GF-D8 (cell line): ENCODE measurements around the gene ACBD6.
A peak's percentile ranks its signal among the peaks of the same experiment; 100 is the strongest.
"Not testable (repeated sequence)": the region's sequence is repeated elsewhere in the genome, so short reads cannot be mapped to it uniquely, and the experiment has no call there.

Experiments used
- DNase-seq: peaks from one replicate; lab custom pipeline; 2025; lab: John Stamatoyannopoulos, UW

ACBD6 gene

DNA sequence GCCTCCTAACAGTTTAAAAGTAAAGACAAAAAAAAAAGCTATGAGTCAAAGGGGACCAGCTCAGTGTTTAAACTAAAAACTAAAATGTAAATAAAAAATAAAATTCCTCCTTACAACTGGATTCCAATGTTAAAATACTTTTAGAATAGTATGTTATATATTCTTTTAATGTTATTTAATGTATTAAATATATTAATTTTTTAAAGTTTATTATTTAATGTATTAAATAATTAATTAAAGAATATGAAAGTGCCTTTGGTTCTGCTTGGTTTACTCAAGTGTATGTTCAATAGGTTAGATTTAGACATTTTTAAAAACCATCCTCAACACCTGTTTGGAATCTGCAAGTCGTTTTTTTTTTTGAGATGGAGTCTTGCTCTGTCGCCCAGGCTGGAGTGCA is 13.1 kb downstream of the ACBD6 start:
- no peak for DNase-seq

DNA sequence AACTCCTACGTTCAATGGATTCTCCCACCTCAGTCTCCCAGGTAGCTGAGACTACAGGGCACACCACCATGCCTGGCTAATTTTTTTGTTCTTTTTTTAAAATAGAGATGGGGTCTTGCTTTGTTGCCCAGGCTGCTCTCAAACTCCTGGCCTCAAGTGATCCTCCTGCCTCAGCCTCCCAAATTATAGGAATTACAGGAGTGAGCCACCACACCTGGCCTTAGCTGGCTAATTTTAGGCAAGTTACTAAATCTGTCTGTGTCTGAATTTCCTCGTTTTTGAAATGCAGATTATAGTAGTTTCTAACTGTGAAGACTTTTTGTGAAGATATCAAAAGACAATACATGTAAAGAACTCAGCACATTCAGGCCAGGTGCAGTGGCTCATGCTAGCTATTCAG is 13.7 kb downstream of the ACBD6 start:
- DNase-seq, result no peak

DNA sequence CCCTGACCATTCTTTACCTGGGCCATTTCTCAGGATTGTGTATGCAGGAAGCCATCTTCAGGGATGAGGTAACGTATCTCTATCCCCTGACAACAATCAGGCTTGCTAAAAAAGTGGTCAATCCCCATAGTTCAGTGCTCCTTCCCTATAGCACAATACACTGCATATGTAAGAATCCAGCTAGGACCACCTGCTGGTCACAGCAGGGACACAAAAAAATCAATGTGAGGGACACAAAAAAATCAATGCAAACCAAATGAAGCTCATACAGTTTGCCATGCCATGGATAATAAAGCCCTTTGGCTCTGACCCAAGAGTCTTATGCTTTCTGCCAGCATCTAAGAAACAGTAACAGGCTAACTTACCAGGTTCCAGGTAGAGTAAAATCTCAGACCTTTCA is 16.3 kb downstream of the ACBD6 start:
- no peak for DNase-seq

DNA sequence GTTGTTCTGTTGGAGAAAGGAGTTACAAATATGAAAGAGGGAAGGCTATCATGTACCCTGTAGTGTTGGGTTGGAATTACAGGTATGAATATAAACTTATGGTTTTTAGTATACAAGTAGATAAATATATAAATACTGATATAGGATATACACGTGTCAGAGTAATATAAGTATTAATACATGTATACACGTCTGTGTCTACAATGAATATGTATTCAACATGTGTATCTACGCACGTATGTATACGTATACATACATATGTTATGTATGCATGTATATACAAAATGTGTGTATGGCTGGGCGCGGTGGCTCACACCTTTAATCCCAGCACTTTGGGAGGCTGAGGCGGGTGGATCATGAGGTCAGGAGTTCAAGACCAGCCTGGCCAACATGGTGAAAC is 17.9 kb downstream of the ACBD6 start:
- DNase-seq, result no peak

DNA sequence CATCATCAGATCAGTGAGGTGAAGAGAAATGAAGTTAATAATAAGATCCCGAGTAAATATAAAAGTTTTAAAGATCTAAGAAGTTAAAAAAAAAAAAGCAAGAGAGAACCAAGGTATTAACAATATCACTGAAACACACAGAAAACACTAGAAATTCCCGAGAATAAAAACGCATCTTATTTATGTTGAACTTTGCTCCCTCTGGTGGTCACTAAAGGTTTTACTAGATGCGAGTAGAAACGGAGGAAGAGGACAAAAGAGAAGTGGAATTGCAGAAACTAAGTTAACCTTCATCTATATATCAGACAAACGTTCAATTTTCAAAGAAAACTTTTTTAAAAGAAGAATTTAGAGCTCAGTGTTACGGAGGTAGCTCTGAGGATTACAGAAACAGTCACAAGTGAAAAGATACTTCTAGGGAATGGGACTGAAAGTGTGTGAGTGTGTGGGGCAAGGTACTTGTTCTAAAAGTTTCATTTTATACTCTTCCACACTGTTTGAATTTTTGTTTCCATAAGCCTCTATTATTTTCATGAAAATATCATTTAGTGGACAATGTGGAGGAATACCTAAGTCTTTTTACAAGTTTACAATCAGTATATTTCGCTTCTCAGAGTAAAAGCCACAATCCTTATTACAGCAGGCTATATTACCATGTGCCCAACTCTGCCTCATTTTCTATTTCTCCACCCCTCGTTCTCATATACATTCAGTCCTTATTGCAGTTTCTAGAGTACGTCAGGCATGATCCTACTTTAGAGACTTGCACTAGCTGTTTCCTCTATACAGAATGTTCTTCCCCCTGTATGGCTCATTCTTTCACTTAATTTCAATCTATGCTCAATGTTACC is 19.7 kb downstream of the ACBD6 start:
- peak; percentile 11 for DNase-seq

DNA sequence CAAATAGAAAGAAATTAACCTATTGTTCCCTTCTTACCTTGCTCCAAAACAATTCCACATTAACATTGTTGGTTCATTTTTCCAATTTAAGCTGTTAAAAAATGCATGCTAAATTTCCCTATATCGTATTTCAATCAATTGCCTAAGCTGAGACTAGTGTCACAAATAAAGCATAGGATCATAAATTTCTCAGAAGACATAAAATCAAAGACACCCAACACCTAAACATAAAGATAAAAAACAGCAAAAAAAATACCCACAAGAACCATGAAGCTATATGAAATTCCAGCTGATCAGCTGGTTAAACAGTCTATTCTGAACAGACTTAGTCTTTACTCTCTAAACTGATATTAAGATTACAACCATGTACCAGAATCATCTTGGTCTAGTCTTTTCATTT is 32.3 kb downstream of the ACBD6 start:
- no peak for DNase-seq

DNA sequence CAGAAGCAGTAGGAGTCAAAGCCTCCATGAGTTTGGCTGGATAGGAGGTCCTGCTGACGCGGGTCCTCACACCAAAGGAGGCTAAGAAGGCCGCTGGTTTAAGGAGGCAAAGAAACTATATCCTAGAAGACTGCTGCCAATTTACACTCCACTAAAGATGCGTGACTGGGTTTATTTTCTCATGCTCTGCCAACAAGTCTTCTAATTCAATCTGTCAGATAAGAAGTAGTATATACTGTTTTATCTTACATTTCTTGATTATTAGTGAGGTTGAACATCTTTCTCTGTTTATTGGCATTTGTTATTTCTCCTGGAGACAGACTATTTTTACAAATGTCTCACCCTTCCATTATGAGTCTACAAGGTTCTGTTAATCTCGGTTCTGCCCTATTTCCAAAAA is 34.1 kb downstream of the ACBD6 start:
- no peak for DNase-seq

DNA sequence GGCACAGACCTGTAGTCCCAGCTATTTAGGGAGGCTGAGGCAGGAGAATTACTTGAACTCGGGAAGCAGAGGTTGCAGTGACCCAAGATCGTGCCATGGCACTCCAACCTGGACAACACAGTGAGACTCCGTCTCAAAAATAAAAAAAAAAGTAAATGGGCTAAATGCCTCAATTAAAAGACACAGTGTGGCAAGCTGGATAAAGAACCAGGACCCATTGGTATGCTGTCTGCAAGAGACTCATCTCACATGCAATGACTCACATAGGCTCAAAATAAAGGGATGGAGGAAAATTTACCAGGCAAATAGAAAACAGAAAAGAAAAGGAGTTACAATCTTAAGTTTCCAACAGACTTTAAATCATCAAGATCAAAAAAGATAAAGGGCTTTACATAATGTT is 40.3 kb downstream of the ACBD6 start:
- no peak for DNase-seq

DNA sequence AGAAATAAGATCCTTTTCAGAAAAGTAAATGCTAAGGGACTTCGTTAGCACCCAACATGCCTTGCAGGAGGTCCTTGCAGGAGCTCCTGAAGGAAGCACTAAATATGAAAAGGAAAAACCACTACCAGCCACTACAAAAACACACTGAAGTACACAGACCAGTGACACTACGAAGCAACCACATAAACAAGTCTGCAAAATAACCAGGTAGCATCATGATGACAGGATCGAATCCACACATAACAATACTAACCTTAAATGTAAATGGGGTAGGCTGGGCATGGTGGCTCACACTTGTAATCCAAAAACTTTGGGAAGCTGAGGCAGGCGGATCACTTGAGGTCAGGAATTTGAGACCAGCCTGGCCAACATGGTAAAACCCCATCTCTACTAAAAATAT is 40.7 kb downstream of the ACBD6 start:
- not testable (repeated sequence) for DNase-seq

DNA sequence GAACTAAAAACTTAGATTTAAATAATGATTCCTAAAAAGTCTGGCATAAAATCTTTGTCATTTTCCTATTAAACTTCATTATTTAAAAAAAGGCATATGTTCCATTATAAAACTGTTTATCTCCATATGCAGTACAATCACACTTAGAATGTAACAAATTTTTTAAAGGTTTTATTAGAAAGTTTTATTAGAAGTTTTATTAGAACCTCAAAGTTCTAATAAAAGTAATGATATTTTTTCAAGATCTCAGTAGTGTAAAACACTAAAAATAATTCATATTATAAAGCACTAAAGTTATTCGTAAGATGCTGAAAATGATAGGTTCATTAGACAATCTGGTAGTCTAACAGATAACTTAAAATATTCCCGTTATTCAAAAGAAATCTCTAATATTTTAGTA is 43.6 kb downstream of the ACBD6 start:
- DNase-seq, result no peak

DNA sequence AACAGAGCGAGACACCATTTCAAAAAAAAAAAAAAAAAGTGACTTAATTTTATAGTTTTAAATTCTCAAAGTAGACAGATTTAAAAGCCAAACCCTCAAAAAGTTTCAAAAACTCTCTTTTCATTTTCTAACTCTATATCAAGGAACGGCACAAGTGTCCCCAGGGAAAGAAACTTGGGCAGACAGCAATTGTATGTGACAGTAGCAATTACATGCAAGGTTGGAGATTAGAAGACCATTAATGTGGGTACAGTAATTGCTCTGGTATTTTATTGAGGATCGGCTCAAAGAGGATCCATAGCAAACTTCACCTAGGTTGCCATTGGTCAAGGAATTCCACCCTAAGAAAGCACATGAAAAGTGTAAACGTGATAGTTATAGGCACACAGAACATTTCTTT is 46.2 kb downstream of the ACBD6 start:
- DNase-seq, result no peak

DNA sequence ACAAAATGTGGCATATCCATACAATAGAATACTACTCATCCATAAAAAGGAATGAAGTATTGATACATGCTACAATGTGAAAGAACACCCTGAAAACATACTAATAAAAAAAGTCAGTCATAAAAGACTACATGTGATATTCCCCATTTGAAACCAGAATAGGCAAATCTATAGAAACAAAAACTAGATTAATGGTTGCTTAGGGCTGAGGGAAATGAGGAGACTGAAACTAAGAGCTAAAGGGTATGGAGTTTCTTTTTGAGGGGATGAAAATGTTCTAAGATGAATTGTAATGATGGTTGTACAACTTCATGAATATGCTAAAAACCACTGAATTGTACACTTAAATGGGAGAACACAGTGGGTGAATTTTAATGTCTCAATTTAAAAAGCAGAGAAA is 50.9 kb downstream of the ACBD6 start:
- DNase-seq, result no peak

DNA sequence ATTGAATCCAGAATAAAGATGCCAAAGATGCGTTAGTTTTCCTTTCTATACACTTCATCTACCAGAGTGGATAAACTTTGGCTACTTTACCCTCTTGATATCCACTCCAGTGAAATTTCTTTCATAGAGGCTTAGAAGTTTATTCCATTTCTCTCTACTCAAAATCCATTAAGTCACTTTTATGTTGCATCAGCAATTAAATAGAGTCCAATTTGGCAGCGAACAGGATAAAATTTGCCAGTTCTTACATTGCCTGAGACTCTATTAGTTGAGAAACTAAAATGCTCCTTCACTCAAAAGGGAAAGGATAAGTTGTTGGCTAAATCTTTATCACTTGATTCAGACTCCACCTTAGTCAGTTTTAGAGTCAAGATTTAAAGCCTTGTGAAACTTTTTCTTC is 57.9 kb downstream of the ACBD6 start:
- no peak for DNase-seq

DNA sequence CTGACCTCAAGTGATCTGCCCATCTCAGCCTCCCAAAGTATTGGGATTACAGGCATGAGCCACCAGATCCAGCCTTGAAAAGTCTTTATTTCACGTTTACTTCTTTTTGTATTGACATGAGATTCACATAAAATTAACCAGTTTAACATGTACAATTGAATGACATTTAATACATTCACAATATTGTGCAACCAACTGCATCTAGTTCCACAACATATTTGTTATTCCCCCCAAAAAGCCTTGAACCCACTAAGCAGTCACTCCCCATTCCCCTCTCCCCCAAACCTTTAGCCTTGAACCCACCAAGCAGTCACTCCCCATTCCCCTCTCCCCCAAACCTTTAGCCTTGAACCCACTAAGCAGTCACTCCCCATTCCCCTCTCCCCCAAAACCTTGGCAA is 62.0 kb downstream of the ACBD6 start:
- DNase-seq, result no peak

DNA sequence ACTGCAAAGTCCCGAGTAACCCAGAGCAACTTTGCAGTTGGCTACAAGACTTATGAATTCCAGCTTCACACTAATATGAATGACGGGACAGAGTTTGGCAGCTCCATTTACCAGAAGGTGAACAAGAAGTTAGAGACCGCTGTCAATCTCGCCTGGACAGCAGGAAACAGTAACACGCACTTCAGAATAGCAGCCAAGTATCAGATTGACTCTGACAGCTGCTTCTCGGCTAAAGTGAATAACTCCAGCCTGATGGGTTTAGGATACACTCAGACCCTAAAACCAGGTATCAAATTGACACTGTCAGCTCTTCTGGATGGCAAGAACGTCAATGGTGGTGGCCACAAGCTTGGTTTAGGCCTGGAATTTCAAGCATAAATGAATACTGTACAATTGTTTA is 66.8 kb downstream of the ACBD6 start:
- no peak for DNase-seq

DNA sequence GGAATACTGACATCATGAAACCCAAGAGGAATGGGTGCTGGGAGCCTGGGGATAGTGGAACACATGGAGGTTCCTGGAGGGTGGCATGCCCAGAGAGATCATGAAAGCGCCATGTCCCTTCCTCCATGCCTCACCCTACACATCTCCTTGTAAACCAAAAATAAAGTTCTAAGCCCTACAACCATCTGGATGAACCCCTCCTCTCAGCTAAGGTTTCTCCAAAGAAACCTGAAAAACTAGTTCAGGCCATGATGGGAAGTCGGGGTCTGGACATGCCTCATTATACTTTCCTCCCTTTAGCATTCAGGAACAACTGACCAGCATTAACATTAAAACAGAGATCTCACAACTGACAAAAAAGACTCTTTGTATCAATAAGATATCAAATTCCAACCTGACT is 68.5 kb downstream of the ACBD6 start:
- DNase-seq, result no peak

DNA sequence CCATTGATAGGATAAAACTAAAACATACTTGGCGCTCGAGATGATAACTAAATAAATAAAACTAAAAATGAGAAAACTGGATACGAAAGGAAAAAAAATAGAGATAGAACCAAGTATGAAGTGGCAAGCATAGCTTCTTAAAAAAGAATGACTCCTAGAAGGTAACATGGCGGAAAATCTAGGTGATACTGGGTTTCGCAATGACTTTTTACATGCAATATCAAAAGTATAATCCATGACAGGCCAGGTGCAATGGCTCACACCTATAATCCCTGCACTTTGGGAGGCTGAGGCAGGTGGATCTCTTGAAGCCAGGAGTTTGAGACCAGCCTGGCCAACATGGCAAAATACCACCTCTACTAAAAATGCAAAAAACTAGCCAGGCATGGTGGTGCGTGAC is 70.7 kb downstream of the ACBD6 start:
- no peak for DNase-seq

DNA sequence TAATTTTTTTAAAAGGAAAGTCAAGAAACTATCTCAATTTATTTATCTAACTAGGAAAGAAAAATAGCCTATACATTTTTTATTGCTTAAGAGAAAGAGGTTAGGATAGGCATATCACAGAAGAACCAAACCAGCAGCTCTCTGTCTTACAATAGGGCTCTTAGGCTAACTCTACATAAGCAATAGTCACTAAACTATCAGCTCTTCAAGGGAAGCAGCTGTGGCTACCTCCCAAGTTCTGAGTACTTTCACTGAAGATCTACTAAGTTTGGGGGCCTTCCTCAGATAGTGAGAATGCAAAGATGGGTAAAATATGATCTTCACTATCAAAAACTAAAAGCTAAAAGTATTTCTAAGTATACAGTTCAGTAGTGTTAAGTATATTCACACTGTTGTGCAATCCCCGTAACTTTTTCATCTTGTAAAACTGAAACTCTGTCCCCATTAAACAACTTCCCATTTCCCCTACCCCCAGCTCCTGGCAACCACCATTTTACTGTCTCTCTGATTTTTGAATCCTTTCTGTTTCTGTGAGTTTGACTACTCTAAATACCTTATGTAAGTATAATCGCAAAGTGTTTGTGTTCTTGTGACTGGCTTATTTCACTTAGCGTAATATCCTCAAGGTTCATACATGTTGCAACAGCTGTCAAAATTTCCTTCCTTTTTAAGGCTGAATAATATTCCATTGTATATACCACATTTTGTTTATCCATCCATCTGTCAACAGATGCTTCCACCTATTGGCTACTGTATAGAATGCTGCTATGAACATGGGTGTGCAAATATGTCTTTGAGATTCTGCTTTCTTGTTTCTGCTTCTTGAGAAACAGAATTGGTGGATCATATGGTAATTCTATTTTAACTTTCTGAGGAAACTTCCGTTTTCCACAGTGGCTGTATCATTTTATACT is 73.3 kb downstream of the ACBD6 start:
- DNase-seq, result no peak

DNA sequence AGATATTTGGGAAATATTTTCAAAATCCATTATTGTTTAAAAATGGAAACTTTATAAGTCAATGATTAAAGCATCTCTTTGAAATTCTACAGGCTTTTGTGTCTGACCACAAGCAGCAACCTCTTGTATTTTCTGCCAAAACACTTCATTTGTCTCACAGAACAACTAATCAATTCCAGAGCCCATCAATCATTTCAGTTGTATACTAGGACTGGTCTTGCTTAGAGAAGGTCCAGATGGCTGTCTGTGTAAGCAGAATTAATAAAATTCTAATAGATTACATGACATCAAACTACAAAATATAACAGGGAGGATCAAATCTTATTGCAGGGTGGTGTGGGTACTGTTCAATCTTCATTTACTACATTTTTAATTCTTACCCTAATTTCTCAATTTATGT is 76.4 kb downstream of the ACBD6 start:
- no peak for DNase-seq

DNA sequence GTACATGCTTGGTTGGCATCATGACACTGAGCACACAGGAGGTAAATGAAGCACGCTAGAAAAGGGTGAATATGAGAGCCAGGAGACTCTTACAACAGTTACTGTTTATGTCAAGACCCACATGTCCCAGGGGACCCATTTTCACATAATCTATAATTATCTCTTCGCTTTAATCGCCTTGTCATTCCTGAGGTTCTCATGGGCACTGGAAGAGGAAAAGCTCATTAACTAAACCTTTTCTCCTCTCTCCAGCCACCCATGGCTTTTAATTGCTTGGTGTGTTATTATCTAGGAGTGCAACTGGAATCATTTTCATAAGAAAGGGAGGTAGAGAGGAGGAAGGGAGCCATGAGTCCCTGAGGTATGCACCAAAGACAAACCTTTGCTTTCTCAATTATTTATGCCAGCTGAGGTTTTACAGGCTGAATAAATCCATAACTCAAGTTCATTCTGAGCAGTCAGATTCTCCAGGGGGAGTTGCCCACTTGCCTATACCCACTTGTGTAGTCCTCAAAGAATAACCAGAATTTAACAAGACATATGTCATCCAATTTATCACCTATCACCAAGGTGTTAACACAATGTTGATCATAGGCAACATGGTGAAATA is 77.4 kb downstream of the ACBD6 start:
- DNase-seq, result no peak

DNA sequence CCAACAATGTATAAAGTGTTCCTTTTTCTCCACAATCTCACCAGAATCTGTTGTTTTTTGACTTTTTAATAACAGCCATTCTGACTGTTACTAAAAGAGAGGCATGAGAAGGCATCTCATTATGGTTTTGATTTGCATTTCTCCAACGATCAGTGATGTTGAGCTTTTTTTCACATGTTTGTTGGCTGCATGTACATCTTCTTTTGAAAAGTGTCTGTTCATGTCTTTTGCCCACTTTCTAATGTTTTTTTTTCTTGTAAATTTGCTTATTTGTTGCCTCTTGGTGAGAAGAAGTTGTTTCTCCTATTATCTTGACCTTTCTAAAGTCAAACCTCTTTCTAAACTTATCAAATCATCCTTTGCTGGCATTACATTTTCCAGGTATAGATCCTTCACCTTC is 80.8 kb downstream of the ACBD6 start:
- no peak for DNase-seq

DNA sequence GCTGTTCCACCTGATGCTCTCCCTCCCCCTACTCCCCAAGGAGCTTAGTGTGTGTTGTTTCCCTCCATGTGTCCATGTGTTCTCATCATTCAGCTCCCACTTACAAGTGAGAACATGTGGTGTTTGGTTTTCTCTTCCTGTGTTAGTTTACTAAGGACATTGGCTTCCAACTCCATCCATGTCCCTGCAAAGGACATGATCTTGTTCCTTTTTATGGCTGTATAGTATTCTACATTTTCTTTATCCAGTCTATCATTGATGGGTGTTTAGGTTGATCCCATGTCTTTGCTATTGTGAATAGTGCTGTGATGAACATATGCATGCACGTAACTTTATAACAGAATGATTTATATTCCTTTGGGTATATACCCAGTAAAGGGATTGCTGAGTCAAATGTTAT is 81.2 kb downstream of the ACBD6 start:
- DNase-seq, result not testable (repeated sequence)
